ENCODE results near the gene TSPAN14. TPM values are rescaled to one million over a fixed set of nuclear protein-coding genes. Genes with fewer than 3 reads are reported as not detected.
A peak's percentile ranks its signal among the peaks of the same experiment; 100 is the strongest.

Gene TSPAN14
- total and polyA plus RNA-seq, 2 experiments from 2014 or later = 17.9 to 40.7 TPM

- Histone ChIP-seq H4K20me1 (replicated peaks; ENCODE audit: insufficient read depth) (peaks cover 47% of the 10 kb centered on the region), H3K9me2 (ENCODE audit: insufficient read depth) (no peaks in the 10 kb centered on the region), H3F3A (replicated peaks; ENCODE audit: low read depth) (no peaks in the 10 kb centered on the region), H3K27me3 (ENCODE audit: insufficient read depth) (peaks cover 29% of the 10 kb centered on the region; the same call in 1 of the 2 replicates), H3K79me2 (replicated peaks; ENCODE audit: insufficient read depth) (peaks cover 84% of the 10 kb centered on the region), H3K36me3 (ENCODE audit: insufficient read depth) (no peaks in the 10 kb centered on the region), H3K27ac (ENCODE audit: low read depth) (no peak overlapping the region), H3K4me1 (ENCODE audit: insufficient read depth) (peaks cover 57% of the 10 kb centered on the region), H3K4me3 (no peak overlapping the region), H2AFZ (no peak overlapping the region), H3K4me2 (peak overlapping the region; percentile 72)
- Mint-ChIP-seq H3K36me3 (ENCODE audit: low read depth) (peaks cover 9% of the 10 kb centered on the region), H3K27ac (no peak overlapping the region), H3K4me3 (no peak overlapping the region; the same call in 2 of the 3 replicates), H3K27me3 (ENCODE audit: insufficient read depth, low read depth, poor library complexity) (peaks cover 30% of the 10 kb centered on the region), H3K4me1 (peaks cover 73% of the 10 kb centered on the region), H3K9me3 (no peaks in the 10 kb centered on the region)
- TF ChIP-seq ETS1 (IDR thresholded peaks at IDR 0.05) = no peak
- no peak for DNase-seq (ENCODE audit: low spot score)
- ATAC-seq = no peak
These were observed 12.7 kb downstream of the TSPAN14 start for GRCh38 chr10:80466724-80467326.

GRCh38 chr10:80468002-80468401 lies 13.9 kb downstream of the TSPAN14 start:
- peaks cover 68% of the 10 kb centered on the region for H3K4me1 Mint-ChIP-seq
- DNase-seq (ENCODE audit: low spot score) = peak; percentile 87
- ATAC-seq = peak; percentile 74
- H4K20me1 ChIP-seq (replicated peaks; ENCODE audit: insufficient read depth) = peaks cover 50% of the 10 kb centered on the region
- H3K79me2 ChIP-seq (replicated peaks; ENCODE audit: insufficient read depth) = peaks cover 84% of the 10 kb centered on the region
- H3K27ac ChIP-seq (ENCODE audit: low read depth) = no peak overlapping the region
- no peaks in the 10 kb centered on the region for H3K36me3 ChIP-seq (ENCODE audit: insufficient read depth)
- peaks cover 30% of the 10 kb centered on the region for H3K27me3 Mint-ChIP-seq (ENCODE audit: insufficient read depth, low read depth, poor library complexity)
- no peaks in the 10 kb centered on the region for H3K9me3 Mint-ChIP-seq
- peaks cover 50% of the 10 kb centered on the region for H3K4me1 ChIP-seq (ENCODE audit: insufficient read depth)
- peaks cover 12% of the 10 kb centered on the region for H3K36me3 Mint-ChIP-seq (ENCODE audit: low read depth)
- peaks cover 29% of the 10 kb centered on the region; the same call in 1 of the 2 replicates for H3K27me3 ChIP-seq (ENCODE audit: insufficient read depth)
- H2AFZ ChIP-seq = no peak overlapping the region
- H3K9me2 ChIP-seq (ENCODE audit: insufficient read depth) = no peaks in the 10 kb centered on the region
- no peak overlapping the region for H3K27ac Mint-ChIP-seq
- H3K4me2 ChIP-seq = peak overlapping the region; percentile 72; the same call in 1 of the 2 replicates
- TF ChIP-seq POLR2AphosphoS5 (IDR thresholded peaks at IDR 0.05; ENCODE audit: low read depth) (peak; percentile 66), CTCF (conservative IDR thresholded peaks at IDR 0.05; ENCODE audit: low read depth in 2 of 2) (0 out of 4 replicates have a peak, but pooled peaks of 1 of the 2 experiments have one; percentile 1), EZH2 (IDR thresholded peaks at IDR 0.05; ENCODE audit: low read depth, unreplicated experiment) (no peak)
- no peak overlapping the region for H3K4me3 Mint-ChIP-seq
- no peak overlapping the region for H3K4me3 ChIP-seq
- H3F3A ChIP-seq (replicated peaks; ENCODE audit: low read depth) = no peaks in the 10 kb centered on the region

- H3K27ac Mint-ChIP-seq = no peak overlapping the region
- peaks cover 30% of the 10 kb centered on the region for H3K27me3 Mint-ChIP-seq (ENCODE audit: insufficient read depth, low read depth, poor library complexity)
- peaks cover 66% of the 10 kb centered on the region for H3K4me1 Mint-ChIP-seq
- H3K4me3 Mint-ChIP-seq = no peak overlapping the region
- DNase-seq (ENCODE audit: low spot score) (no peak), ATAC-seq (no peak)
- TF ChIP-seq JUNB (IDR thresholded peaks at IDR 0.05; ENCODE audit: unreplicated experiment) = no peak
- no peak for TF ChIP-seq NANOG (IDR thresholded peaks at IDR 0.05; ENCODE audit: borderline replicate concordance)
- TF ChIP-seq CTCF (conservative IDR thresholded peaks at IDR 0.05; ENCODE audit: low read depth in 2 of 2) = no peak
- TF ChIP-seq CREB1 (CRISPR knock-in tag; IDR thresholded peaks at IDR 0.05; ENCODE audit: low read depth) = no peak
- H3K4me2 ChIP-seq = no peak overlapping the region
- no peaks in the 10 kb centered on the region for H3K9me2 ChIP-seq (ENCODE audit: insufficient read depth)
- no peak overlapping the region for H3K27ac ChIP-seq (ENCODE audit: low read depth)
- peaks cover 29% of the 10 kb centered on the region; the same call in 1 of the 2 replicates for H3K27me3 ChIP-seq (ENCODE audit: insufficient read depth)
- peaks cover 12% of the 10 kb centered on the region for H3K36me3 Mint-ChIP-seq (ENCODE audit: low read depth)
- H3K36me3 ChIP-seq (ENCODE audit: insufficient read depth) = no peaks in the 10 kb centered on the region
- H3F3A ChIP-seq (replicated peaks; ENCODE audit: low read depth) = no peaks in the 10 kb centered on the region
- peaks cover 47% of the 10 kb centered on the region for H3K4me1 ChIP-seq (ENCODE audit: insufficient read depth)
- peaks cover 53% of the 10 kb centered on the region for H4K20me1 ChIP-seq (replicated peaks; ENCODE audit: insufficient read depth)
- H3K4me3 ChIP-seq = no peak overlapping the region
- H3K9me3 Mint-ChIP-seq = no peaks in the 10 kb centered on the region
- no peak overlapping the region for H2AFZ ChIP-seq
- peaks cover 84% of the 10 kb centered on the region for H3K79me2 ChIP-seq (replicated peaks; ENCODE audit: insufficient read depth)
These were observed 14.8 kb downstream of the TSPAN14 start for GRCh38 chr10:80468806-80469421.

All from GM23338 (cell line).